OCI-LY3 (cell line): ENCODE measurements around the gene MUSTN1.

Source experiments
- H2AFZ ChIP-seq: fragments of 200-600, 300-600 bp; shearing (Covaris generic); 2 replicates; pipeline ENCODE4 v1.6.0; 2014; ENCODE audit warnings: antibody characterized with exemption, low read depth, low read length
- H3K27ac ChIP-seq: fragments of 200-600, 300-600 bp; sonication (generic); 2 replicates; pipeline ENCODE4 v1.5.1; 2014; ENCODE audit warnings: mild to moderate bottlenecking, low read length, moderate library complexity, mixed read lengths
- H3K27me3 ChIP-seq: fragments of 200-600, 300-600 bp; sonication (generic); 2 replicates; pipeline ENCODE4 v1.6.1; 2014; ENCODE audit warnings: low read depth, low read length, mixed read lengths
- H3K36me3 ChIP-seq: fragments of 200-600, 300-600 bp; sonication (generic); replicated peaks from 2 replicates; pipeline ENCODE3; 2014; ENCODE audit warnings: low read depth, low read length, mixed read lengths
- H3K4me1 ChIP-seq: fragments of 300-600, 200-600 bp; sonication (generic); 2 replicates; pipeline ENCODE4 v1.6.1; 2014; ENCODE audit warnings: low read length, mixed read lengths
- H3K4me2 ChIP-seq: fragments of 200-600, 300-600 bp; sonication (generic); 2 replicates; pipeline ENCODE4 v1.6.1; 2014; ENCODE audit warnings: low read length, mixed read lengths
- H3K4me3 ChIP-seq: fragments of 300-600, 200-600 bp; sonication (generic); 2 replicates; pipeline ENCODE4 v1.5.1; 2014; ENCODE audit warnings: antibody characterized with exemption, mild to moderate bottlenecking, low read length, moderate library complexity
- H3K79me2 ChIP-seq: fragments of 300-600, 200-600 bp; shearing (Covaris generic); 2 replicates; pipeline ENCODE4 v1.6.1; 2014; ENCODE audit warnings: mild to moderate bottlenecking, low read length, mixed read lengths
- H3K9ac ChIP-seq: fragments of 300-600, 200-600 bp; shearing (Covaris generic); 2 replicates; pipeline ENCODE4 v1.6.0; 2014; ENCODE audit warnings: mild to moderate bottlenecking, low read length, moderate library complexity
- H3K9me3 ChIP-seq: fragments of 200-600, 300-600 bp; shearing (Covaris generic); 2 replicates; pipeline ENCODE4 v1.6.1; 2014; ENCODE audit warnings: low read length, mixed read lengths; ENCODE audit not compliant: insufficient read depth
- H4K20me1 ChIP-seq: fragments of 200-600, 300-600 bp; sonication (generic); 2 replicates; pipeline ENCODE4 v1.6.1; 2016; ENCODE audit warnings: low read length, mixed read lengths; ENCODE audit not compliant: insufficient read depth
- CTCF ChIP-seq: fragments of 200-600, 300-600 bp; sonication (generic); IDR thresholded peaks from 2 replicates; pipeline ENCODE4 v1.5.1; 2014; ENCODE audit warnings: antibody characterized with exemption, low read length, low read depth
- EZH2phosphoT487 ChIP-seq: fragments of 200-600 bp; shearing (Covaris generic); IDR thresholded peaks from 2 replicates; pipeline ENCODE4 v1.6.1; 2018; ENCODE audit warnings: antibody characterized with exemption, mixed run types, low read depth

The MUSTN1 gene

GRCh38 chr3:52880047-52880446 lies 45.2 kb upstream of the MUSTN1 start:
- H4K20me1 ChIP-seq = peaks cover 6% of the 10 kb centered on the region
- H3K9me3 ChIP-seq = no peaks in the 10 kb centered on the region
- no peak overlapping the region for H3K27ac ChIP-seq
- H3K36me3 ChIP-seq = peaks cover 3% of the 10 kb centered on the region
- TF ChIP-seq EZH2phosphoT487 (no peak), CTCF (no peak)
- H3K79me2 ChIP-seq = no peaks in the 10 kb centered on the region
- no peak overlapping the region for H3K4me3 ChIP-seq
- no peak overlapping the region for H3K9ac ChIP-seq
- H3K4me1 ChIP-seq = peaks cover 10% of the 10 kb centered on the region
- H3K4me2 ChIP-seq = no peak overlapping the region
- no peak overlapping the region for H2AFZ ChIP-seq
- no peaks in the 10 kb centered on the region for H3K27me3 ChIP-seq

GRCh38 chr3:52879581-52879980 lies 44.8 kb upstream of the MUSTN1 start:
- H2AFZ ChIP-seq = no peak overlapping the region
- H3K36me3 ChIP-seq = peaks cover 2% of the 10 kb centered on the region
- TF ChIP-seq EZH2phosphoT487 (no peak), CTCF (no peak)
- H3K9me3 ChIP-seq = no peaks in the 10 kb centered on the region
- H3K4me2 ChIP-seq = no peak overlapping the region
- no peak overlapping the region for H3K27ac ChIP-seq
- no peaks in the 10 kb centered on the region for H3K27me3 ChIP-seq
- H3K4me1 ChIP-seq = peaks cover 10% of the 10 kb centered on the region
- no peaks in the 10 kb centered on the region for H3K79me2 ChIP-seq
- H3K4me3 ChIP-seq = no peak overlapping the region
- H3K9ac ChIP-seq = no peak overlapping the region
- peaks cover 6% of the 10 kb centered on the region for H4K20me1 ChIP-seq

- H3K4me2 ChIP-seq = no peak overlapping the region
- H3K4me3 ChIP-seq = no peak overlapping the region
- no peaks in the 10 kb centered on the region for H3K79me2 ChIP-seq
- no peaks in the 10 kb centered on the region for H3K9me3 ChIP-seq
- H3K4me1 ChIP-seq = peaks cover 10% of the 10 kb centered on the region
- no peak overlapping the region for H3K27ac ChIP-seq
- H2AFZ ChIP-seq = no peak overlapping the region
- H4K20me1 ChIP-seq = peaks cover 6% of the 10 kb centered on the region
- TF ChIP-seq EZH2phosphoT487 (no peak), CTCF (no peak)
- H3K9ac ChIP-seq = no peak overlapping the region
- no peaks in the 10 kb centered on the region for H3K27me3 ChIP-seq
- H3K36me3 ChIP-seq = no peaks in the 10 kb centered on the region
These were observed 44.3 kb upstream of the MUSTN1 start for GRCh38 chr3:52879090-52879489.

GRCh38 chr3:52877085-52877484 lies 42.3 kb upstream of the MUSTN1 start:
- no peaks in the 10 kb centered on the region for H3K9me3 ChIP-seq
- H3K27me3 ChIP-seq = no peaks in the 10 kb centered on the region
- H3K79me2 ChIP-seq = no peaks in the 10 kb centered on the region
- H3K4me1 ChIP-seq = peaks cover 10% of the 10 kb centered on the region
- no peak overlapping the region for H2AFZ ChIP-seq
- no peak for TF ChIP-seq CTCF
- no peak for TF ChIP-seq EZH2phosphoT487
- no peaks in the 10 kb centered on the region for H3K36me3 ChIP-seq
- H4K20me1 ChIP-seq = peaks cover 6% of the 10 kb centered on the region
- H3K4me2 ChIP-seq = no peak overlapping the region
- no peak overlapping the region for H3K4me3 ChIP-seq
- H3K27ac ChIP-seq = no peak overlapping the region
- no peak overlapping the region for H3K9ac ChIP-seq
